ENCODE data around the gene CELF2.

The CELF2 gene

DNA sequence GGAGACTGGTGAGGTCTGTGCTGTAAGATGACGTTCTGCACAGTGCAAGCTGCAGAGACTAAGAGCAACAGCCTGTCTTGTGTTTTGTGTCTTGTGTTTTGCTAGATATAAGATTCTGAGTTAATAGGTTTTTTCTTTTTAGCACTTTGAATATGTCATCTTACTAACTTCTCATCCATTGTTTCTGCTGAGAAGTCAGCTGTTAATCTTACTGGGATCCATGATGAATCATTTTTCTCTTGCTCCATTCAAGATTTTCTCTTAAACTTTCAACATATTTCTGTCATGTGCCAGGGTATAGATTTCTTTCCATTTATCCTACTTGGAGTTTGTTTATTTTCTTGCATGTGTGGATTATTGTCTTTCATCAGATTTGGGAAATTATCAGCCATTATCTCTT, 290.3 kb downstream of the CELF2 start:
- peaks cover 7% of the 10 kb centered on the region; the same call in 1 of the 2 replicates for H3K36me3 ChIP-seq (ENCODE audit: control insufficient read depth, insufficient read depth, low read length)

GRCh38 chr10:11311027-11311426, 293.4 kb downstream of the CELF2 start:
- Histone ChIP-seq H3K4me3 (ENCODE audit: low read depth, low read length) (no peak overlapping the region), H3K4me1 (ENCODE audit: control insufficient read depth, insufficient read depth, low read length) (no peaks in the 10 kb centered on the region), H3K27me3 (ENCODE audit: control insufficient read depth, insufficient read depth, low read length) (no peaks in the 10 kb centered on the region), H3K9me3 (ENCODE audit: control insufficient read depth, insufficient read depth, low read depth, low read length) (peaks cover 21% of the 10 kb centered on the region), H3K27ac (ENCODE audit: low read depth, low read length) (no peak overlapping the region), H3K9ac (ENCODE audit: low read length) (no peak overlapping the region), H3K36me3 (ENCODE audit: control insufficient read depth, insufficient read depth, low read length) (peaks cover 3% of the 10 kb centered on the region; the same call in 1 of the 2 replicates)

More for the DNA sequence above, 290.3 kb downstream of the CELF2 start:
- no peaks in the 10 kb centered on the region for H3K27me3 ChIP-seq (ENCODE audit: control insufficient read depth, insufficient read depth, low read length)
- H3K27ac ChIP-seq (ENCODE audit: low read depth, low read length), result no peak overlapping the region
- peaks cover 21% of the 10 kb centered on the region for H3K9me3 ChIP-seq (ENCODE audit: control insufficient read depth, insufficient read depth, low read depth, low read length)
- no peak overlapping the region for H3K9ac ChIP-seq (ENCODE audit: low read length)
- H3K4me3 ChIP-seq (ENCODE audit: low read depth, low read length), result no peak overlapping the region
- no peaks in the 10 kb centered on the region for H3K4me1 ChIP-seq (ENCODE audit: control insufficient read depth, insufficient read depth, low read length)

DNA sequence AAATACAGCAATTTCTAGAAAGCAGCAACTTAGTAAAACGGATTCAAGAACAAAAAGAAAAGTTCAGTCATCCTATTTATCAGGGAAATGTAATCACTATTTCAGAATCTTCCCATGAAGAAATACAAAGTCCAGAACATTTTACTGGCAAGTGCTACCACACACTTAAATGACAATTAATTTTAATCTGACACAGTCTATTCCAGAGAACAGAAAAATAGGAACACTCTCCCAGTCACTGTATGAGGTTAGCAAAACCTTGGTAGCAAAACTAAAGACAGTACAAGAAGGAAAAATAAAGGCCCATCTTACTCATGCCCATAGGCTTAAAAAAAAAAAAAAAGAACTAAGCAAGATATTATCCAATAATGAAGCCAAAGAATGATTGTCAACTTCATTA, 295.8 kb downstream of the CELF2 start:
- H3K27ac ChIP-seq (ENCODE audit: low read depth, low read length), result no peak overlapping the region
- H3K4me3 ChIP-seq (ENCODE audit: low read depth, low read length), result no peak overlapping the region
- peaks cover 15% of the 10 kb centered on the region; the same call in 1 of the 2 replicates for H3K9me3 ChIP-seq (ENCODE audit: control insufficient read depth, insufficient read depth, low read depth, low read length)
- H3K9ac ChIP-seq (ENCODE audit: low read length), result no peak overlapping the region
- H3K27me3 ChIP-seq (ENCODE audit: control insufficient read depth, insufficient read depth, low read length), result no peaks in the 10 kb centered on the region
- H3K4me1 ChIP-seq (ENCODE audit: control insufficient read depth, insufficient read depth, low read length), result no peaks in the 10 kb centered on the region
- peaks cover 3% of the 10 kb centered on the region; the same call in 1 of the 2 replicates for H3K36me3 ChIP-seq (ENCODE audit: control insufficient read depth, insufficient read depth, low read length)

DNA sequence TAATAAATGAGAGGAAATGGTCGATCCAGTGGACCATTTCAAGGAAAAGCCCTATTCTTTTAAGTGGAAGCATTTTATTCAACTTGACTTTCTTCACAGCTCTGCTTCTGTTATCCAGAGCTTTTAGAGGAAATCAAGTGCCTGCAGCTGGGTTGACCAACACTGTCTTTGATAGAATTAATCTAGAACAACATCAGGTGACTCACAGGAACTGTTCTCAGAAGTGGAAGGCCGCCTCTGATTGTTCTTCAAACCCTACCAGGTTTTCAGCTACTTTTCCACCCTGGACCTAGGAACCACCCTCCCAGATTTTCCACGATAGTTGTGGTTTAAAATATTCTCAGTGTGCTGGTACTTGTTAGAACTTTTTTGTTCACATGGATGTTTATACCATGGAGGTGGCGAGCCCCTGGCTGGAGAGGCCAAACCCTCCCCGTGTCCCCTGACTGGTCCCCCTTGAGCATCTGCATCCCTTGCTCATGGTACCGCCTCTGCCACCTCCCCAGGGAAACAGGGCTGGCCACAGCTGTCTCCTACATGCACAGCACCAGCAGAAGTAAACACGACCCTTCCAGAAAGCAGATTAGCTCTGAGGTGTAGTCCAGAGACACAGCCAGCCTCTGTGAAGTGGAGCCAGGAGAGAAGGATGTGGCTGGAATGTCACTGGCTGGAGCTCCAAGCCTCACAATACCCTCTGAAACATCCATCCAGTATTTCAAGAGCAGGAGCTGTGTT, 300.4 kb downstream of the CELF2 start:
- Histone ChIP-seq H3K4me1 (ENCODE audit: control insufficient read depth, insufficient read depth, low read length) (no peaks in the 10 kb centered on the region), H3K4me3 (ENCODE audit: low read depth, low read length) (no peak overlapping the region), H3K36me3 (ENCODE audit: control insufficient read depth, insufficient read depth, low read length) (peaks cover 3% of the 10 kb centered on the region; the same call in 1 of the 2 replicates), H3K27ac (ENCODE audit: low read depth, low read length) (no peak overlapping the region), H3K9me3 (ENCODE audit: control insufficient read depth, insufficient read depth, low read depth, low read length) (no peaks in the 10 kb centered on the region), H3K27me3 (ENCODE audit: control insufficient read depth, insufficient read depth, low read length) (no peaks in the 10 kb centered on the region), H3K9ac (ENCODE audit: low read length) (no peak overlapping the region)

DNA sequence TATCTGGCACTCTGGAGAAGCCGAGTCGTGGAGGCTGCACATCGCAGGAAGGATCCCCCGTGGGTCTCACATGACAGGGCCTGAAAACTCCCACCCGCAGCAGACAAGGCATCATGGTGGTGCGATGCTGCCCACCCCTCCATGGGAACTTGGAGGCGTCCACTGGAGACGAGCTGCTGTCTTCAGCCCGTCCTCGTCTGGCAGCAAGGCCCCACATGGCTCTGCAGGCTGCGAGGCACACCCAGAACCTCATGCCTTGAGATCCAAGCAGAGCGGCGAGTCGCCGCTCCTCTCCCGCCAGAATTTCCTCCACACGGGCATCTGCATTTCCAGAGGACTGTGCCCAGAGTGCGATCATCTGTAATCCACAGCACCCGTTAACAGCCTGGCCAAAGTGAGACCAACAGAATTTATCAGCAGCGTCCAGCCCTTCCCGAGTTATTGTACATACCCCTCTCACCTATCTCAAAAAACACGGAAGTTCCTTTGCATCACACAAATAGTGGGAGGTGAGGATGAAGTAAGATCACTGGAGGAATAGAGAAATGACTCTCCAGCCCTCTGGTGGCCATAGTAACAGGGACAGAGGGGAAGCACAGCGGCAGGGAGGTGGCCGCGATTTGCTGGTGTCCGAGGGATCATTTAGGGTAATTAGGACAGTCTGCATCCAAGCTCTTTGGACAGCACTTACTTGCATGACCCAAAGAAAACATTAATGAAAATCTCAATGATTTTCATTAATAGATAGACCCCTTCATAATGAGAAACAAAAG, 301.3 kb downstream of the CELF2 start:
- Histone ChIP-seq H3K9me3 (ENCODE audit: control insufficient read depth, insufficient read depth, low read depth, low read length) (no peaks in the 10 kb centered on the region), H3K27ac (ENCODE audit: low read depth, low read length) (no peak overlapping the region), H3K27me3 (ENCODE audit: control insufficient read depth, insufficient read depth, low read length) (no peaks in the 10 kb centered on the region), H3K36me3 (ENCODE audit: control insufficient read depth, insufficient read depth, low read length) (peaks cover 3% of the 10 kb centered on the region; the same call in 1 of the 2 replicates), H3K9ac (ENCODE audit: low read length) (no peak overlapping the region), H3K4me1 (ENCODE audit: control insufficient read depth, insufficient read depth, low read length) (no peaks in the 10 kb centered on the region), H3K4me3 (ENCODE audit: low read depth, low read length) (no peak overlapping the region)

DNA sequence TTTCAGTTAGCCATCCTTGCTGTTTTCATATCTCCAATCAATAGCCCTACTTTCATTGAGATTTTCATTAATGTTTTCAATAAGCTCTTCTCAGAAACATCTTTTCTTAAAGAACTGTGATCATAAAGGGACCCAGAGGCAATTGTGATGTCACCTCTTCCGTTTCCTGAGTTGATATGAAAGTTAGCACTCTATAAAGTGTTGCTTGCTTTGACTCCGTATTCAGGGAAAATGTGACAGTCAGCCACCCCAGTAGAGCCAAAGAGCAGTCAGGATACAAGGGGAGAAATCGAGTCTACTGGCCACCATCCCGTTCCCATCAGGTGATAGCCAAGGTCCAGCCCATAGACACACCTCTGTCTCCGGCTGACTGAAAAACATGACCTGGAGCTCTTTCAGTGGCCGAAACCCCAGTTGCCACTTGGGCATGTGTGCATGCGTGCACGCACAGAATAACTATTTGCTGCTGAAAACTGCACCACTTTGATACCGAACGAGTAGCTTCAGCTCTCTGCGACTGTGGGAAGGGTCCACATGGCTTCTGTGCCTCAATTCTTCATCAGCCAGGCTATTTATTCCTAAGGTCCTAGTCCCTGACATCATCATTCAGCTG, 302.4 kb downstream of the CELF2 start:
- Histone ChIP-seq H3K9me3 (ENCODE audit: control insufficient read depth, insufficient read depth, low read depth, low read length) (no peaks in the 10 kb centered on the region), H3K27ac (ENCODE audit: low read depth, low read length) (no peak overlapping the region), H3K9ac (ENCODE audit: low read length) (no peak overlapping the region), H3K27me3 (ENCODE audit: control insufficient read depth, insufficient read depth, low read length) (no peaks in the 10 kb centered on the region), H3K4me1 (ENCODE audit: control insufficient read depth, insufficient read depth, low read length) (no peaks in the 10 kb centered on the region), H3K4me3 (ENCODE audit: low read depth, low read length) (no peak overlapping the region), H3K36me3 (ENCODE audit: control insufficient read depth, insufficient read depth, low read length) (no peaks in the 10 kb centered on the region; the same call in 1 of the 2 replicates)

GRCh38 chr10:11320809-11321520, 303.3 kb downstream of the CELF2 start:
- Histone ChIP-seq H3K9ac (ENCODE audit: low read length) (no peak overlapping the region), H3K4me1 (ENCODE audit: control insufficient read depth, insufficient read depth, low read length) (no peaks in the 10 kb centered on the region; the same call in 1 of the 2 replicates), H3K4me3 (ENCODE audit: low read depth, low read length) (no peak overlapping the region), H3K36me3 (ENCODE audit: control insufficient read depth, insufficient read depth, low read length) (no peaks in the 10 kb centered on the region; the same call in 1 of the 2 replicates), H3K27me3 (ENCODE audit: control insufficient read depth, insufficient read depth, low read length) (no peaks in the 10 kb centered on the region), H3K9me3 (ENCODE audit: control insufficient read depth, insufficient read depth, low read depth, low read length) (no peaks in the 10 kb centered on the region), H3K27ac (ENCODE audit: low read depth, low read length) (no peak overlapping the region)

- Histone ChIP-seq H3K9ac (ENCODE audit: low read length) (no peak overlapping the region), H3K27ac (ENCODE audit: low read depth, low read length) (no peak overlapping the region)
Measured at GRCh38 chr10:11322698-11323097, 305.0 kb downstream of the CELF2 start.

DNA sequence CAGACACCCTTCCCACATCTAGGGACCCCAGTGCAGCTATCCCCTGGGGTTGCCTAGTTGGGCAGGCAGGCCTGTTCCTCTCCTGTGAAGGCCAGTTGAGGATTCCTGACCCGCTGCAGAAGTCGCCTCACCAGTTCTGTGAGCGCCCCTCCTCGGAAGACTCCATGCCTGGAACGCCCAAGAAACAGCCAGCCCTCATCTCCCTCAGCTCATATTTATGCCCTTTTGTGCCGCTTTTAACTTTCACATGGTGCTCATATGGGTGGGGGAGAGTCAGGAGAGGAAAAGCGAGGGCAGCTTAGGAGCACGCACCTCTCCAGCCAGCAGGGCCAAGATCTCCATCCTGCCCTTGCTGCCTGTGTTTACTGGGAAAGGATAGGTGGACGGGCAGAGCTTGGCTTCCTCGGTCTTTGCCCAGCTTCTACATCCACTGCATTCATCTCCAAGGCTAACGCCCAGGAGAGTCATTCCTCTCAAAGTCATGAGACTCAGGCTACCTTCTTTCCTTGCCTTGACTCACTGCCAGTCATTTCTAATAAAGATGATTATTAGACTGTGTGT, 307.2 kb downstream of the CELF2 start:
- Histone ChIP-seq H3K9ac (ENCODE audit: low read length) (no peak overlapping the region), H3K27ac (ENCODE audit: low read depth, low read length) (no peak overlapping the region), H3K27me3 (ENCODE audit: control insufficient read depth, insufficient read depth, low read length) (no peaks in the 10 kb centered on the region), H3K36me3 (ENCODE audit: control insufficient read depth, insufficient read depth, low read length) (no peaks in the 10 kb centered on the region; the same call in 1 of the 2 replicates), H3K4me3 (ENCODE audit: low read depth, low read length) (no peak overlapping the region), H3K4me1 (ENCODE audit: control insufficient read depth, insufficient read depth, low read length) (peaks cover 8% of the 10 kb centered on the region), H3K9me3 (ENCODE audit: control insufficient read depth, insufficient read depth, low read depth, low read length) (no peaks in the 10 kb centered on the region)

More at GRCh38 chr10:11322698-11323097, 305.0 kb downstream of the CELF2 start:
- H3K36me3 ChIP-seq (ENCODE audit: control insufficient read depth, insufficient read depth, low read length), result no peaks in the 10 kb centered on the region; the same call in 1 of the 2 replicates
- H3K4me3 ChIP-seq (ENCODE audit: low read depth, low read length), result no peak overlapping the region
- H3K27me3 ChIP-seq (ENCODE audit: control insufficient read depth, insufficient read depth, low read length), result no peaks in the 10 kb centered on the region
- no peaks in the 10 kb centered on the region for H3K9me3 ChIP-seq (ENCODE audit: control insufficient read depth, insufficient read depth, low read depth, low read length)
- H3K4me1 ChIP-seq (ENCODE audit: control insufficient read depth, insufficient read depth, low read length), result no peaks in the 10 kb centered on the region; the same call in 1 of the 2 replicates

- no peaks in the 10 kb centered on the region; the same call in 1 of the 2 replicates for H3K36me3 ChIP-seq (ENCODE audit: control insufficient read depth, insufficient read depth, low read length)
- H3K27ac ChIP-seq (ENCODE audit: low read depth, low read length), result no peak overlapping the region
- no peak overlapping the region for H3K9ac ChIP-seq (ENCODE audit: low read length)
- H3K27me3 ChIP-seq (ENCODE audit: control insufficient read depth, insufficient read depth, low read length), result no peaks in the 10 kb centered on the region
- H3K4me3 ChIP-seq (ENCODE audit: low read depth, low read length), result no peak overlapping the region
- peaks cover 15% of the 10 kb centered on the region for H3K4me1 ChIP-seq (ENCODE audit: control insufficient read depth, insufficient read depth, low read length)
- H3K9me3 ChIP-seq (ENCODE audit: control insufficient read depth, insufficient read depth, low read depth, low read length), result no peaks in the 10 kb centered on the region
Measured at GRCh38 chr10:11325817-11326216, 308.1 kb downstream of the CELF2 start.

Data from HUES6 (cell line).